Measurements from ENCODE around the gene KDM1B.
"Not testable (repeated sequence)": the region's sequence is repeated elsewhere in the genome, so short reads cannot be mapped to it uniquely, and the experiment has no call there.

Gene KDM1B

GRCh38 chr6:18189196-18189595, 34.0 kb downstream of the KDM1B start:
- no peak for DNase-seq (ENCODE audit: low read depth)

GRCh38 chr6:18192026-18192425, 36.8 kb downstream of the KDM1B start:
- DNase-seq (ENCODE audit: low read depth) = no peak

GRCh38 chr6:18203786-18204185, 48.6 kb downstream of the KDM1B start:
- no peak for DNase-seq (ENCODE audit: low read depth)

- DNase-seq (ENCODE audit: low read depth) = no peak
These were observed 49.5 kb downstream of the KDM1B start for GRCh38 chr6:18204691-18205090.

GRCh38 chr6:18206591-18206990, 51.4 kb downstream of the KDM1B start:
- no peak for DNase-seq (ENCODE audit: low read depth)

- no peak for DNase-seq (ENCODE audit: low read depth)
These were observed 52.2 kb downstream of the KDM1B start for GRCh38 chr6:18207438-18207837.

- no peak for DNase-seq (ENCODE audit: low read depth)
These were observed 52.7 kb downstream of the KDM1B start for GRCh38 chr6:18207949-18208348.

- not testable (repeated sequence) for DNase-seq (ENCODE audit: low read depth)
These were observed 53.6 kb downstream of the KDM1B start for GRCh38 chr6:18208778-18209177.

- DNase-seq (ENCODE audit: low read depth) = no peak
These were observed 54.4 kb downstream of the KDM1B start for GRCh38 chr6:18209539-18210197.

- DNase-seq (ENCODE audit: low read depth) = no peak
These were observed 55.5 kb downstream of the KDM1B start for GRCh38 chr6:18210707-18211106.

- DNase-seq (ENCODE audit: low read depth) = no peak
These were observed 56.1 kb downstream of the KDM1B start for GRCh38 chr6:18211338-18211737.

GRCh38 chr6:18212231-18212630, 57.0 kb downstream of the KDM1B start:
- no peak for DNase-seq (ENCODE audit: low read depth)

- no peak for DNase-seq (ENCODE audit: low read depth)
These were observed 58.2 kb downstream of the KDM1B start for GRCh38 chr6:18213439-18213838.

- no peak for DNase-seq (ENCODE audit: low read depth)
These were observed 58.8 kb downstream of the KDM1B start for GRCh38 chr6:18214003-18214402.

GRCh38 chr6:18215436-18215835, 60.2 kb downstream of the KDM1B start:
- no peak for DNase-seq (ENCODE audit: low read depth)

- DNase-seq (ENCODE audit: low read depth) = no peak
These were observed 61.2 kb downstream of the KDM1B start for GRCh38 chr6:18216411-18216810.

GRCh38 chr6:18218233-18218632, 63.0 kb downstream of the KDM1B start:
- DNase-seq (ENCODE audit: low read depth) = no peak

GRCh38 chr6:18219591-18219990, 64.4 kb downstream of the KDM1B start:
- no peak for DNase-seq (ENCODE audit: low read depth)

- no peak for DNase-seq (ENCODE audit: low read depth)
These were observed 66.0 kb downstream of the KDM1B start for GRCh38 chr6:18221288-18221615.

GRCh38 chr6:18226451-18227105, 71.4 kb downstream of the KDM1B start:
- DNase-seq (ENCODE audit: low read depth) = not testable (repeated sequence)

- not testable (repeated sequence) for DNase-seq (ENCODE audit: low read depth)
These were observed 71.9 kb downstream of the KDM1B start for GRCh38 chr6:18227166-18227565.

- DNase-seq (ENCODE audit: low read depth) = not testable (repeated sequence)
These were observed 73.4 kb downstream of the KDM1B start for GRCh38 chr6:18228590-18228989.

- not testable (repeated sequence) for DNase-seq (ENCODE audit: low read depth)
These were observed 76.6 kb downstream of the KDM1B start for GRCh38 chr6:18231856-18232255.

GRCh38 chr6:18233770-18234169, 78.5 kb downstream of the KDM1B start:
- not testable (repeated sequence) for DNase-seq (ENCODE audit: low read depth)
